ENCODE data around the gene CROCC. TPM values are rescaled to one million over a fixed set of nuclear protein-coding genes. Genes with fewer than 3 reads are reported as not detected.

Gene CROCC
- total RNA-seq, 2 experiments from 2014 or later = 36.3 to 54.1 TPM

GRCh38 chr1:16968372-16968771 is 46.6 kb downstream of the CROCC start:
- intact Hi-C loops (cut with micrococcal nuclease; ENCODE audit: unreplicated experiment) = no loop called here

GRCh38 chr1:16969057-16969611 is 47.4 kb downstream of the CROCC start:
- intact Hi-C loops (cut with micrococcal nuclease; ENCODE audit: unreplicated experiment) = no loop called here
- no peak overlapping the region for H2AFZ ChIP-seq (ENCODE audit: low read length)
- no peaks in the 10 kb centered on the region for H3K9me2 ChIP-seq (ENCODE audit: insufficient read depth, low read length)
- no peaks in the 10 kb centered on the region for H3K9me3 ChIP-seq (ENCODE audit: low read length)
- no peak overlapping the region for H3K4me3 ChIP-seq (ENCODE audit: low read depth, low read length, poor library complexity, severe bottlenecking)
- no peak overlapping the region for H3K4me2 ChIP-seq (ENCODE audit: low read length)
- no TSS peak for BruUV-seq (replicated peaks)
- POLR2A ChIA-PET = no interaction called here
- no peak for DNase-seq (ENCODE audit: low spot score)
- CTCF ChIA-PET (ENCODE audit: unreplicated experiment) = interaction anchor here (0.6 kb wide), 1 partner anchor 15 kb away, joined by 3 read pairs; no protein-coding TSS in a partner anchor
- H3K27ac ChIP-seq (ENCODE audit: low read depth, low read length, poor library complexity, severe bottlenecking) = no peak overlapping the region
- H3K79me2 ChIP-seq (ENCODE audit: insufficient read depth, low read depth, low read length) = no peaks in the 10 kb centered on the region
- H4K20me1 ChIP-seq (ENCODE audit: insufficient read depth, low read length) = no peaks in the 10 kb centered on the region
- H3K36me3 ChIP-seq (ENCODE audit: insufficient read depth, low read length) = peaks cover 5% of the 10 kb centered on the region; the same call in 1 of the 2 replicates
- no peaks in the 10 kb centered on the region for H3K4me1 ChIP-seq (ENCODE audit: insufficient read depth, low read length, poor library complexity, severe bottlenecking)
- no peak for TF ChIP-seq CTCF (conservative IDR thresholded peaks at IDR 0.05; ENCODE audit: low read length)
- no peak for TF ChIP-seq EZH2phosphoT487 (IDR thresholded peaks at IDR 0.05; ENCODE audit: borderline replicate concordance, low read depth, low read length)

More at GRCh38 chr1:16968372-16968771, 46.6 kb downstream of the CROCC start:
- no peak overlapping the region for H3K27ac ChIP-seq (ENCODE audit: low read depth, low read length, poor library complexity, severe bottlenecking)
- H3K4me3 ChIP-seq (ENCODE audit: low read depth, low read length, poor library complexity, severe bottlenecking) = no peak overlapping the region
- no peaks in the 10 kb centered on the region for H3K9me2 ChIP-seq (ENCODE audit: insufficient read depth, low read length)
- ChIA-PET CTCF (ENCODE audit: unreplicated experiment) (interaction anchor here (0.6 kb wide), 1 partner anchor 14 kb away, joined by 3 read pairs; no protein-coding TSS in a partner anchor), POLR2A (no interaction called here)
- H3K79me2 ChIP-seq (ENCODE audit: insufficient read depth, low read depth, low read length) = no peaks in the 10 kb centered on the region
- TF ChIP-seq EZH2phosphoT487 (IDR thresholded peaks at IDR 0.05; ENCODE audit: borderline replicate concordance, low read depth, low read length) = no peak
- TF ChIP-seq CTCF (conservative IDR thresholded peaks at IDR 0.05; ENCODE audit: low read length) = no peak
- peaks cover 5% of the 10 kb centered on the region; the same call in 1 of the 2 replicates for H3K36me3 ChIP-seq (ENCODE audit: insufficient read depth, low read length)
- no peak overlapping the region for H3K4me2 ChIP-seq (ENCODE audit: low read length)
- no peaks in the 10 kb centered on the region for H3K9me3 ChIP-seq (ENCODE audit: low read length)
- no TSS peak for BruUV-seq (replicated peaks)
- no peaks in the 10 kb centered on the region for H3K4me1 ChIP-seq (ENCODE audit: insufficient read depth, low read length, poor library complexity, severe bottlenecking)
- H2AFZ ChIP-seq (ENCODE audit: low read length) = no peak overlapping the region
- DNase-seq (ENCODE audit: low spot score) = no peak
- H4K20me1 ChIP-seq (ENCODE audit: insufficient read depth, low read length) = no peaks in the 10 kb centered on the region

- intact Hi-C loops (cut with micrococcal nuclease; ENCODE audit: unreplicated experiment) = no loop called here
- no peaks in the 10 kb centered on the region for H3K9me2 ChIP-seq (ENCODE audit: insufficient read depth, low read length)
- CTCF ChIA-PET (ENCODE audit: unreplicated experiment) = no interaction called here
Measured at GRCh38 chr1:16969651-16970050, 47.9 kb downstream of the CROCC start.

More at GRCh38 chr1:16969651-16970050, 47.9 kb downstream of the CROCC start:
- H3K36me3 ChIP-seq (ENCODE audit: insufficient read depth, low read length) = peaks cover 5% of the 10 kb centered on the region; the same call in 1 of the 2 replicates
- BruUV-seq (replicated peaks) = no TSS peak
- H3K4me3 ChIP-seq (ENCODE audit: low read depth, low read length, poor library complexity, severe bottlenecking) = no peak overlapping the region
- TF ChIP-seq EZH2phosphoT487 (IDR thresholded peaks at IDR 0.05; ENCODE audit: borderline replicate concordance, low read depth, low read length) (no peak), CTCF (conservative IDR thresholded peaks at IDR 0.05; ENCODE audit: low read length) (no peak)
- no peak overlapping the region for H3K4me2 ChIP-seq (ENCODE audit: low read length)
- no peaks in the 10 kb centered on the region for H4K20me1 ChIP-seq (ENCODE audit: insufficient read depth, low read length)
- POLR2A ChIA-PET = interaction anchor here (0.7 kb wide), 1 partner anchor 59 kb away, joined by 3 read pairs; no protein-coding TSS in a partner anchor
- no peaks in the 10 kb centered on the region for H3K4me1 ChIP-seq (ENCODE audit: insufficient read depth, low read length, poor library complexity, severe bottlenecking)
- no peaks in the 10 kb centered on the region for H3K9me3 ChIP-seq (ENCODE audit: low read length)
- H2AFZ ChIP-seq (ENCODE audit: low read length) = no peak overlapping the region
- H3K27ac ChIP-seq (ENCODE audit: low read depth, low read length, poor library complexity, severe bottlenecking) = no peak overlapping the region
- DNase-seq (ENCODE audit: low spot score) = no peak
- no peaks in the 10 kb centered on the region for H3K79me2 ChIP-seq (ENCODE audit: insufficient read depth, low read depth, low read length)
